Neural progenitor cell (in vitro differentiated cells): ENCODE measurements around the gene PRRC2B. TPM values are rescaled to one million over a fixed set of nuclear protein-coding genes. Genes with fewer than 3 reads are reported as not detected.
"Not testable (repeated sequence)": the region's sequence is repeated elsewhere in the genome, so short reads cannot be mapped to it uniquely, and the experiment has no call there.

Experiments
- DNase-seq: peaks from one replicate; pipeline ENCODE4 v3.0.0-alpha.2; 2016; ENCODE audit warnings: low spot score
- H2AFZ ChIP-seq: fragments of 200-600 bp; sonication (generic); replicated peaks from 2 replicates; pipeline ENCODE4 v1.6.1; 2016; ENCODE audit warnings: antibody characterized with exemption
- H3F3A ChIP-seq: fragments of 200-600 bp; sonication (generic); 2 replicates; pipeline ENCODE4 v1.6.1; 2016; ENCODE audit warnings: antibody characterized with exemption, low read depth
- H3K27ac ChIP-seq: fragments of 200-600 bp; sonication (generic); 2 replicates; pipeline ENCODE4 v1.5.1; 2016; ENCODE audit warnings: mild to moderate bottlenecking
- H3K27me3 ChIP-seq: fragments of 200-600 bp; sonication (generic); 2 replicates; pipeline ENCODE4 v1.6.1; 2016; ENCODE audit warnings: mild to moderate bottlenecking, moderate library complexity
- H3K36me3 ChIP-seq: fragments of 200-600 bp; sonication (generic); 2 replicates; pipeline ENCODE4 v1.5.1; 2016
- H3K4me1 ChIP-seq: fragments of 200-600 bp; sonication (generic); 2 replicates; pipeline ENCODE4 v1.6.1; 2016; ENCODE audit warnings: mixed run types
- H3K4me2 ChIP-seq: fragments of 200-600 bp; sonication (generic); 2 replicates; pipeline ENCODE4 v1.6.1; 2016
- H3K4me3 ChIP-seq: fragments of 200-600 bp; sonication (generic); 2 replicates; pipeline ENCODE4 v1.5.1; 2016
- H3K79me2 ChIP-seq: fragments of 200-600 bp; sonication (generic); 2 replicates; pipeline ENCODE4 v1.6.1; 2016; ENCODE audit warnings: low read depth
- H3K9ac ChIP-seq: fragments of 200-600 bp; sonication (generic); 2 replicates; pipeline ENCODE4 v1.6.1; 2016
- H3K9me3 ChIP-seq: fragments of 200-600 bp; sonication (generic); 2 replicates; pipeline ENCODE4 v1.5.1; 2016; ENCODE audit warnings: low read depth
- H4K20me1 ChIP-seq: fragments of 200-600 bp; sonication (generic); 2 replicates; pipeline ENCODE4 v1.6.1; 2016; ENCODE audit warnings: low read depth
- H3K27ac Mint-ChIP-seq: 3 replicates; pipeline ENCODE4 v1.8.0; 2021; ENCODE audit warnings: mixed read lengths
- H3K27me3 Mint-ChIP-seq: 2 replicates; pipeline ENCODE4 v1.8.0; 2022; ENCODE audit warnings: low read depth, mild to moderate bottlenecking, inconsistent platforms, moderate library complexity, mixed read lengths; ENCODE audit not compliant: insufficient read depth
- H3K36me3 Mint-ChIP-seq: 3 replicates; pipeline ENCODE4 v1.8.0; 2021; ENCODE audit warnings: mixed read lengths
- H3K4me1 Mint-ChIP-seq: 3 replicates; pipeline ENCODE4 v1.8.0; 2021; ENCODE audit warnings: mixed read lengths
- H3K4me3 Mint-ChIP-seq: 3 replicates; pipeline ENCODE4 v1.8.0; 2021; ENCODE audit warnings: mild to moderate bottlenecking, moderate library complexity, mixed read lengths
- H3K9me3 Mint-ChIP-seq: 3 replicates; pipeline ENCODE4 v1.8.0; 2020; ENCODE audit warnings: mixed read lengths
- EZH2 ChIP-seq: fragments of 200-600 bp; sonication (generic); IDR thresholded peaks from 2 replicates; pipeline ENCODE4 v1.6.1; 2017; ENCODE audit warnings: antibody characterized with exemption, mild to moderate bottlenecking, moderate library complexity
- EZH2phosphoT487 ChIP-seq: fragments of 200-600 bp; sonication (generic); IDR thresholded peaks from 2 replicates; pipeline ENCODE4 v1.6.1; 2017; ENCODE audit warnings: antibody characterized with exemption
- total RNA-seq: library from RNA; depleted of rRNA; stranded (reverse); fragments of >200 nt; gene quantifications from 2 replicates; pipeline ENCODE4 v1.2.3, GENCODE V29; 2015; ENCODE audit warnings: low replicate concordance
- TF ChIP-seq, protein P1 (sequence below): fragments of 200-600 bp; sonication (generic); IDR thresholded peaks from 2 replicates; pipeline ENCODE4 v1.5.1; 2017; ENCODE audit warnings: antibody characterized with exemption, mild to moderate bottlenecking

Gene PRRC2B
- total RNA-seq, 1 donor from 2014 or later, result 139 TPM

DNA sequence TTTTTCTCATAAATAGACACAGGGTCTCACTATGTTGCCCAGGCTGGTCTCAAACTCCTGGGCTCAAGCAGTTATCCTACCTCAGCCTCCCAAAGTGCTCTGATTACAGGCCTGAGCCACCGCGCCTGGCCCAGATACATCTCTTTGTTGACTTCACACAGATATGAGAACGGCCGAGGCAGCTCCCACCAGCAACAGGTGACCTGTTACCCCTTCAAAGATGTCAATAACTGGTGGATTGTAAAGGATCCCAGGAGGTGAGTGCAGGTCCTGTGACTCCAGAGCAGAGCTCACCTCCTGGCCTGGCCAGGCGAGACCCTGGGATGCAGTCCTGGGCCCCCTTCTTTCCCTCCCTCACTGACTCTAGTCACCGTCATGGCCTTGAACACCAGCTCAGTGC, 118.0 kb downstream of the PRRC2B start:
- TF ChIP-seq EZH2phosphoT487 (no peak), EZH2 (no peak)
- TF ChIP-seq, protein P1, sequence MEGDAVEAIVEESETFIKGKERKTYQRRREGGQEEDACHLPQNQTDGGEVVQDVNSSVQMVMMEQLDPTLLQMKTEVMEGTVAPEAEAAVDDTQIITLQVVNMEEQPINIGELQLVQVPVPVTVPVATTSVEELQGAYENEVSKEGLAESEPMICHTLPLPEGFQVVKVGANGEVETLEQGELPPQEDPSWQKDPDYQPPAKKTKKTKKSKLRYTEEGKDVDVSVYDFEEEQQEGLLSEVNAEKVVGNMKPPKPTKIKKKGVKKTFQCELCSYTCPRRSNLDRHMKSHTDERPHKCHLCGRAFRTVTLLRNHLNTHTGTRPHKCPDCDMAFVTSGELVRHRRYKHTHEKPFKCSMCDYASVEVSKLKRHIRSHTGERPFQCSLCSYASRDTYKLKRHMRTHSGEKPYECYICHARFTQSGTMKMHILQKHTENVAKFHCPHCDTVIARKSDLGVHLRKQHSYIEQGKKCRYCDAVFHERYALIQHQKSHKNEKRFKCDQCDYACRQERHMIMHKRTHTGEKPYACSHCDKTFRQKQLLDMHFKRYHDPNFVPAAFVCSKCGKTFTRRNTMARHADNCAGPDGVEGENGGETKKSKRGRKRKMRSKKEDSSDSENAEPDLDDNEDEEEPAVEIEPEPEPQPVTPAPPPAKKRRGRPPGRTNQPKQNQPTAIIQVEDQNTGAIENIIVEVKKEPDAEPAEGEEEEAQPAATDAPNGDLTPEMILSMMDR, result no peak
- Mint-ChIP-seq H3K36me3 (peaks cover 27% of the 10 kb centered on the region), H3K27ac (no peak overlapping the region), H3K9me3 (no peaks in the 10 kb centered on the region), H3K4me3 (no peak overlapping the region), H3K27me3 (peaks cover 6% of the 10 kb centered on the region), H3K4me1 (no peaks in the 10 kb centered on the region)
- Histone ChIP-seq H2AFZ (no peak overlapping the region), H3K4me1 (no peaks in the 10 kb centered on the region), H3K4me2 (no peak overlapping the region), H3K27ac (no peak overlapping the region), H3K9me3 (no peaks in the 10 kb centered on the region), H3K79me2 (no peaks in the 10 kb centered on the region), H3K27me3 (no peaks in the 10 kb centered on the region), H3K4me3 (no peak overlapping the region), H3K9ac (no peak overlapping the region), H3K36me3 (no peaks in the 10 kb centered on the region), H3F3A (no peaks in the 10 kb centered on the region), H4K20me1 (no peaks in the 10 kb centered on the region)
- DNase-seq, result no peak

DNA sequence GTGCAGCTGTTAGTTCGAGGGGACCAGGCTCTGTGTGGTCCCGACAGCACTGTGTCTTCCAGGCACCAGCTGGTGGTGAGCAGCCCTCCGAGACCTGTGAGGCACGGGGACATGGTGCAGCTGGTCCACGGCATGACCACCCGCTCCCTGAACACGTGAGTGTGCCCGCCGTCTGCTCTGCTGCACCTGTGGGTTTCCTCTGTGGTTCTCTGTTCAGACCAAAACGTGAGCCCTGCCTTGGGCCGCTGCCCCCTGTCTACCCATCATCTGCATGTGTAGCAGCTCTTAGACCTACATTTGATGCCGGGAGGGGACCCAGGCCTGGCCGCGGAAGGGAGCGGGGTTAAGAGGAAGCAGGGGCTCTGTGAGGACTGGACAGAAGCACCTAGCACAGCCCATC, 119.3 kb downstream of the PRRC2B start:
- no peaks in the 10 kb centered on the region for H3K9me3 Mint-ChIP-seq
- peaks cover 25% of the 10 kb centered on the region for H3K36me3 Mint-ChIP-seq
- H3K4me3 Mint-ChIP-seq, result no peak overlapping the region

GRCh38 chr9:131515559-131516031, 121.7 kb downstream of the PRRC2B start:
- H3K4me1 ChIP-seq, H3K27ac ChIP-seq, H3K27me3 Mint-ChIP-seq, H3K4me1 Mint-ChIP-seq, H3K9me3 Mint-ChIP-seq, H2AFZ ChIP-seq, H4K20me1 ChIP-seq, H3K9ac ChIP-seq, H3K4me2 ChIP-seq, H3K36me3 ChIP-seq, H3K79me2 ChIP-seq, H3K9me3 ChIP-seq, H3K4me3 Mint-ChIP-seq, H3K27ac Mint-ChIP-seq, H3K27me3 ChIP-seq, DNase-seq, H3F3A ChIP-seq, H3K4me3 ChIP-seq: not testable (repeated sequence)
- H3K36me3 Mint-ChIP-seq, result peaks cover 32% of the 10 kb centered on the region

More for the DNA sequence above, 119.3 kb downstream of the PRRC2B start:
- H3K4me1 ChIP-seq, result no peaks in the 10 kb centered on the region
- Mint-ChIP-seq H3K4me1 (no peaks in the 10 kb centered on the region), H3K27ac (no peak overlapping the region), H3K27me3 (peaks cover 3% of the 10 kb centered on the region)
- no peaks in the 10 kb centered on the region for H3K9me3 ChIP-seq
- H3F3A ChIP-seq, result no peaks in the 10 kb centered on the region
- no peak overlapping the region for H2AFZ ChIP-seq
- H3K79me2 ChIP-seq, result no peaks in the 10 kb centered on the region
- H3K9ac ChIP-seq, result no peak overlapping the region
- no peak overlapping the region for H3K27ac ChIP-seq
- no peaks in the 10 kb centered on the region for H4K20me1 ChIP-seq
- TF ChIP-seq EZH2, result no peak
- TF ChIP-seq, protein P1, result no peak
- TF ChIP-seq EZH2phosphoT487, result no peak
- H3K27me3 ChIP-seq, result no peaks in the 10 kb centered on the region
- no peak overlapping the region for H3K4me3 ChIP-seq
- DNase-seq, result no peak
- H3K36me3 ChIP-seq, result no peaks in the 10 kb centered on the region
- H3K4me2 ChIP-seq, result no peak overlapping the region

DNA sequence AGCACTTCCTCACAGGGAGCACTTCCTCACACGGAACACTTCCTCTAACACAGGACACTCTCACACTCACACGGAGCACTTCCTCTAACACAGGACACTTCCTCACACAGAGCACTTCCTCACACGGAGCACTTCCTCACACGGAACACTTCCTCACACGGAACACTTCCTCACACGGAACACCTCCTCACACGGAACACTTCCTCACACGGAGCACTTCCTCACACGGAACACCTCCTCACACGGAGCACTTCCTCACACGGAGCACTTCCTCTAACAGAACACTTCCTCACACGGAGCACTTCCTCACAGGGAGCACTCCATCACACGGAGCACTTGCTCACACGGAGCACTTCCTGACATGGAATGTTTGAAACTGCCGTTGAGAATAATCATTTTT, 122.2 kb downstream of the PRRC2B start:
- Mint-ChIP-seq H3K27ac (no peak overlapping the region), H3K36me3 (peaks cover 29% of the 10 kb centered on the region), H3K4me1 (no peaks in the 10 kb centered on the region), H3K9me3 (no peaks in the 10 kb centered on the region), H3K27me3 (peaks cover 3% of the 10 kb centered on the region), H3K4me3 (no peak overlapping the region)
- no peaks in the 10 kb centered on the region for H3K4me1 ChIP-seq
- H4K20me1 ChIP-seq, result no peaks in the 10 kb centered on the region
- H3K4me3 ChIP-seq, result no peak overlapping the region
- H3K36me3 ChIP-seq, result no peaks in the 10 kb centered on the region
- H2AFZ ChIP-seq, result no peak overlapping the region
- no peak overlapping the region for H3K4me2 ChIP-seq
- no peak overlapping the region for H3K27ac ChIP-seq
- H3K9me3 ChIP-seq, result no peaks in the 10 kb centered on the region
- no peaks in the 10 kb centered on the region for H3K79me2 ChIP-seq
- H3K27me3 ChIP-seq, result no peaks in the 10 kb centered on the region
- no peak overlapping the region for H3K9ac ChIP-seq
- no peak for DNase-seq
- TF ChIP-seq EZH2phosphoT487, result no peak
- no peak for TF ChIP-seq EZH2
- TF ChIP-seq, protein P1, result no peak
- no peaks in the 10 kb centered on the region for H3F3A ChIP-seq
